Neural cell (in vitro differentiated cells): ENCODE results near the gene SLC6A3. TPM values are rescaled to one million over a fixed set of nuclear protein-coding genes. Genes with fewer than 3 reads are reported as not detected.
"Not testable (repeated sequence)": the region's sequence is repeated elsewhere in the genome, so short reads cannot be mapped to it uniquely, and the experiment has no call there.

Experiments
- H2AFZ ChIP-seq: fragments of 200-600, 300-800 bp; sonication (generic), shearing (Covaris generic); 2 replicates; pipeline ENCODE4 v1.6.0; 2014; ENCODE audit warnings: low read depth, mild to moderate bottlenecking, antibody characterized with exemption, low read length, moderate library complexity
- H3F3A ChIP-seq: fragments of 200-600 bp; shearing (Covaris generic); 2 replicates; pipeline ENCODE4 v1.6.1; 2016; ENCODE audit warnings: mild to moderate bottlenecking, moderate library complexity, mixed read lengths, antibody characterized with exemption, low read length; ENCODE audit not compliant: insufficient read depth, poor library complexity, severe bottlenecking
- H3K27ac ChIP-seq: fragments of 200-600, 300-800 bp; sonication (generic), shearing (Covaris generic); 2 replicates; pipeline ENCODE4 v1.5.1; 2014; ENCODE audit warnings: mild to moderate bottlenecking, low read length, moderate library complexity
- H3K27me3 ChIP-seq: fragments of 300-800, 200-600 bp; sonication (generic), shearing (Covaris generic); 2 replicates; pipeline ENCODE4 v1.6.0; 2014; ENCODE audit warnings: mild to moderate bottlenecking, low read depth, low read length, moderate library complexity; ENCODE audit not compliant: insufficient read depth
- H3K36me3 ChIP-seq: fragments of 300-800, 200-600 bp; sonication (generic), shearing (Covaris generic); 2 replicates; pipeline ENCODE4 v1.5.1; 2014; ENCODE audit warnings: mild to moderate bottlenecking, antibody characterized with exemption, low read length, moderate library complexity; ENCODE audit not compliant: insufficient read depth
- H3K4me2 ChIP-seq: fragments of 300-800, 200-600 bp; sonication (generic), shearing (Covaris generic); 2 replicates; pipeline ENCODE4 v1.6.0; 2014; ENCODE audit warnings: mild to moderate bottlenecking, low read length
- H3K4me3 ChIP-seq: fragments of 300-800, 200-600 bp; sonication (generic), shearing (Covaris generic); 2 replicates; pipeline ENCODE4 v1.5.1; 2014; ENCODE audit warnings: mild to moderate bottlenecking, low read length, moderate library complexity
- H3K79me2 ChIP-seq: fragments of 200-600 bp; shearing (Covaris generic); replicated peaks from 2 replicates; pipeline ENCODE4 v1.6.0; 2014; ENCODE audit warnings: mild to moderate bottlenecking, low read length, moderate library complexity; ENCODE audit not compliant: insufficient read depth
- H3K9ac ChIP-seq: fragments of 300-800, 200-600 bp; sonication (generic), shearing (Covaris generic); 2 replicates; pipeline ENCODE4 v1.6.1; 2016; ENCODE audit warnings: mild to moderate bottlenecking, low read length, mixed read lengths
- H3K9me2 ChIP-seq: fragments of 200-600 bp; shearing (Covaris generic); 2 replicates; pipeline ENCODE4 v1.6.1; 2016; ENCODE audit warnings: mild to moderate bottlenecking, low read length, mixed read lengths; ENCODE audit not compliant: insufficient read depth
- H3K9me3 ChIP-seq: fragments of 200-600, 300-800 bp; sonication (generic), shearing (Covaris generic); 2 replicates; pipeline ENCODE4 v1.6.1; 2016; ENCODE audit warnings: mild to moderate bottlenecking, mixed run types, low read length, moderate library complexity, mixed read lengths
- H4K20me1 ChIP-seq: fragments of 200-600 bp; shearing (Covaris generic); 2 replicates; pipeline ENCODE4 v1.6.1; 2016; ENCODE audit warnings: mild to moderate bottlenecking, mixed run types; ENCODE audit not compliant: insufficient read depth
- CTCF ChIP-seq: fragments of 450-650 bp; IDR thresholded peaks from 2 replicates; pipeline ENCODE4 v1.5.1; 2014; ENCODE audit warnings: antibody characterized with exemption, mild to moderate bottlenecking, moderate library complexity; ENCODE audit not compliant: poor library complexity, severe bottlenecking
- EP300 ChIP-seq: fragments of 450-650 bp; conservative IDR thresholded peaks from 2 replicates; pipeline ENCODE4 v1.6.1; 2014; ENCODE audit warnings: antibody characterized with exemption, mild to moderate bottlenecking, moderate library complexity; ENCODE audit not compliant: poor library complexity, severe bottlenecking
- EZH2 ChIP-seq: fragments of 200-600, 300-800 bp; shearing (Covaris generic), sonication (generic); IDR thresholded peaks from 2 replicates; pipeline ENCODE4 v1.6.1; 2014; ENCODE audit warnings: antibody characterized with exemption, low read length, borderline replicate concordance, mild to moderate bottlenecking; ENCODE audit not compliant: insufficient read depth, poor library complexity, severe bottlenecking
- MXI1 ChIP-seq: fragments of 450-650 bp; conservative IDR thresholded peaks from 2 replicates; pipeline ENCODE4 v1.6.1; 2014; ENCODE audit warnings: antibody characterized with exemption, mild to moderate bottlenecking; ENCODE audit not compliant: poor library complexity, severe bottlenecking
- POLR2AphosphoS5 ChIP-seq: IDR thresholded peaks from 2 replicates; pipeline ENCODE4 v1.6.1; 2012
- RAD21 ChIP-seq: fragments of 450-650 bp; conservative IDR thresholded peaks from 2 replicates; pipeline ENCODE4 v1.6.1; 2014; ENCODE audit warnings: antibody characterized with exemption, mild to moderate bottlenecking, moderate library complexity
- REST ChIP-seq: IDR thresholded peaks from 2 replicates; pipeline ENCODE4 v1.6.1; 2012; ENCODE audit warnings: borderline replicate concordance
- SMC3 ChIP-seq: fragments of 450-650 bp; conservative IDR thresholded peaks from 2 replicates; pipeline ENCODE4 v1.6.1; 2014; ENCODE audit warnings: antibody characterized with exemption, mild to moderate bottlenecking, moderate library complexity; ENCODE audit not compliant: poor library complexity
- TAF1 ChIP-seq: IDR thresholded peaks from 2 replicates; pipeline ENCODE4 v1.6.1; 2012; ENCODE audit warnings: low read depth
- polyA plus RNA-seq: library from polyadenylated mRNA; depleted of rRNA; stranded (reverse); fragments of >200 nt; gene quantifications from 2 replicates; pipeline ENCODE4 v1.2.3, GENCODE V29; 2014

The SLC6A3 gene
- polyA plus RNA-seq, 1 donor from 2014 or later, result 0.77 TPM

- Histone ChIP-seq H2AFZ (no peak overlapping the region), H3K4me2 (no peak overlapping the region), H3K27ac (no peak overlapping the region), H3K9me3 (peaks cover 8% of the 10 kb centered on the region), H3K27me3 (no peaks in the 10 kb centered on the region), H3K79me2 (no peaks in the 10 kb centered on the region), H3K9ac (no peak overlapping the region), H3K4me3 (no peak overlapping the region), H3K36me3 (no peaks in the 10 kb centered on the region), H4K20me1 (no peaks in the 10 kb centered on the region), H3K9me2 (no peaks in the 10 kb centered on the region), H3F3A (no peaks in the 10 kb centered on the region)
- TF ChIP-seq POLR2AphosphoS5, result no peak
These were observed 69.1 kb downstream of the SLC6A3 start for GRCh38 chr5:1375871-1376810.

GRCh38 chr5:1374679-1375055, 70.6 kb downstream of the SLC6A3 start:
- H2AFZ ChIP-seq, result no peak overlapping the region
- H3K36me3 ChIP-seq, result no peaks in the 10 kb centered on the region
- H3K9ac ChIP-seq, result no peak overlapping the region
- no peak overlapping the region for H3K4me3 ChIP-seq
- no peaks in the 10 kb centered on the region for H3K79me2 ChIP-seq
- no peaks in the 10 kb centered on the region for H4K20me1 ChIP-seq
- H3K9me3 ChIP-seq, result peaks cover 8% of the 10 kb centered on the region
- H3K27me3 ChIP-seq, result no peaks in the 10 kb centered on the region
- H3K9me2 ChIP-seq, result no peaks in the 10 kb centered on the region
- H3K4me2 ChIP-seq, result no peak overlapping the region
- H3F3A ChIP-seq, result no peaks in the 10 kb centered on the region
- no peak for TF ChIP-seq CTCF
- no peak for TF ChIP-seq TAF1
- TF ChIP-seq MXI1, result no peak
- no peak for TF ChIP-seq RAD21
- TF ChIP-seq EP300, result no peak
- TF ChIP-seq EZH2, result no peak
- TF ChIP-seq POLR2AphosphoS5, result no peak
- H3K27ac ChIP-seq, result no peak overlapping the region

GRCh38 chr5:1374030-1374678, 71.1 kb downstream of the SLC6A3 start:
- H2AFZ ChIP-seq, result no peak overlapping the region
- no peaks in the 10 kb centered on the region for H4K20me1 ChIP-seq
- TF ChIP-seq TAF1 (no peak), RAD21 (no peak), CTCF (no peak), REST (no peak), POLR2AphosphoS5 (no peak), EP300 (no peak), EZH2 (no peak), MXI1 (no peak), SMC3 (no peak)
- H3K4me2 ChIP-seq, result no peak overlapping the region
- H3K79me2 ChIP-seq, result no peaks in the 10 kb centered on the region
- H3K27me3 ChIP-seq, result no peaks in the 10 kb centered on the region
- H3K9ac ChIP-seq, result no peak overlapping the region
- no peaks in the 10 kb centered on the region for H3K9me2 ChIP-seq
- H3K36me3 ChIP-seq, result no peaks in the 10 kb centered on the region
- peaks cover 8% of the 10 kb centered on the region for H3K9me3 ChIP-seq
- no peak overlapping the region for H3K27ac ChIP-seq
- no peaks in the 10 kb centered on the region for H3F3A ChIP-seq
- H3K4me3 ChIP-seq, result no peak overlapping the region

GRCh38 chr5:1371972-1372342, 73.3 kb downstream of the SLC6A3 start:
- not testable (repeated sequence) for H3K4me2 ChIP-seq, H3K9me2 ChIP-seq, H3K27me3 ChIP-seq, H3K4me3 ChIP-seq, H2AFZ ChIP-seq, H3F3A ChIP-seq, H3K9ac ChIP-seq, H3K79me2 ChIP-seq, H3K36me3 ChIP-seq, H4K20me1 ChIP-seq, H3K27ac ChIP-seq, H3K9me3 ChIP-seq
